ENCODE results near the gene ADM2. TPM values are rescaled to one million over a fixed set of nuclear protein-coding genes. Genes with fewer than 3 reads are reported as not detected.

The ADM2 gene
- total and polyA plus RNA-seq, 2 donors (not counting 1 experiment from before 2014, with no cell fraction given), result 0.73 to 5.8 TPM

GRCh38 chr22:50524676-50525103 lies 43.3 kb downstream of the ADM2 start:
- Histone ChIP-seq H3K9me3 (ENCODE audit: control insufficient read depth, insufficient read depth, low read depth, low read length) (no peaks in the 10 kb centered on the region), H3K4me2 (ENCODE audit: extremely low read depth, insufficient read depth, low read length) (peak overlapping the region; percentile 100), H3K79me2 (ENCODE audit: control insufficient read depth, insufficient read depth, low read length) (peaks cover 18% of the 10 kb centered on the region), H3K27ac (ENCODE audit: insufficient read depth, low read length) (peak overlapping the region; percentile 71), H3K27me3 (ENCODE audit: control insufficient read depth, insufficient read depth, low read length) (no peaks in the 10 kb centered on the region), H3K4me1 (ENCODE audit: control insufficient read depth, extremely low read depth, insufficient read depth, low read length) (peaks cover 11% of the 10 kb centered on the region), H4K20me1 (ENCODE audit: control insufficient read depth, extremely low read depth, insufficient read depth, low read length) (no peaks in the 10 kb centered on the region), H2AFZ (ENCODE audit: low read length) (no peak overlapping the region), H3K36me3 (ENCODE audit: control insufficient read depth, insufficient read depth, low read length) (peaks cover 17% of the 10 kb centered on the region), H3K9ac (ENCODE audit: insufficient read depth, low read length) (peak overlapping the region; percentile 84), H3K4me3 (replicated peaks in 1 of 4; ENCODE audit: control extremely low read depth in 1 of 4, insufficient read depth in 1 of 4, low read depth in 3 of 4, low read length in 4 of 4) (peak overlapping the region; percentile 53 to 82 (median 66))
- TF ChIP-seq CTCF (conservative IDR thresholded peaks at IDR 0.05 in 1 of 2, IDR thresholded peaks at IDR 0.05 in 1 of 2; ENCODE audit: low read depth in 1 of 2, low read length in 2 of 2) (no peak), EZH2 (IDR thresholded peaks at IDR 0.05; ENCODE audit: low read length, missing control alignments) (no peak)
- no peak for DNase-seq (ENCODE audit: low read depth in 2 of 2)

- TF ChIP-seq CTCF (conservative IDR thresholded peaks at IDR 0.05 in 1 of 2, IDR thresholded peaks at IDR 0.05 in 1 of 2; ENCODE audit: low read depth in 1 of 2, low read length in 2 of 2) (no peak), EZH2 (IDR thresholded peaks at IDR 0.05; ENCODE audit: low read length, missing control alignments) (no peak)
- Histone ChIP-seq H3K27ac (ENCODE audit: insufficient read depth, low read length) (peak within 1 kb of the TSS; percentile 71), H3K36me3 (ENCODE audit: control insufficient read depth, insufficient read depth, low read length) (peaks cover 17% of the 10 kb centered on the region), H3K79me2 (ENCODE audit: control insufficient read depth, insufficient read depth, low read length) (peaks cover 18% of the 10 kb centered on the region), H3K9ac (ENCODE audit: insufficient read depth, low read length) (peak within 1 kb of the TSS; percentile 84), H3K4me2 (ENCODE audit: extremely low read depth, insufficient read depth, low read length) (peak within 1 kb of the TSS; percentile 100), H3K27me3 (ENCODE audit: control insufficient read depth, insufficient read depth, low read length) (peaks cover 3% of the 10 kb centered on the region), H3K4me1 (ENCODE audit: control insufficient read depth, extremely low read depth, insufficient read depth, low read length) (peaks cover 11% of the 10 kb centered on the region), H2AFZ (ENCODE audit: low read length) (peak within 1 kb of the TSS; percentile 17), H4K20me1 (ENCODE audit: control insufficient read depth, extremely low read depth, insufficient read depth, low read length) (no peaks in the 10 kb centered on the region), H3K9me3 (ENCODE audit: control insufficient read depth, insufficient read depth, low read depth, low read length) (no peaks in the 10 kb centered on the region), H3K4me3 (replicated peaks in 1 of 4; ENCODE audit: control extremely low read depth in 1 of 4, insufficient read depth in 1 of 4, low read depth in 3 of 4, low read length in 4 of 4) (peak within 1 kb of the TSS; percentile 53 to 82 (median 66))
- peak; percentile 97 for DNase-seq (ENCODE audit: low read depth in 2 of 2)
These were observed 43.9 kb downstream of the ADM2 start, which contains the start of gene SCO2 for GRCh38 chr22:50525104-50525857. Gene SCO2, minus strand, starts transcription at chr22:50525598. Its CDS starts 1,187 bp downstream, at chr22:50524411.

GRCh38 chr22:50525858-50526107 lies 44.4 kb downstream of the ADM2 start:
- DNase-seq (ENCODE audit: low read depth in 2 of 2), result no peak
- Histone ChIP-seq H3K36me3 (ENCODE audit: control insufficient read depth, insufficient read depth, low read length) (peaks cover 17% of the 10 kb centered on the region), H3K27ac (ENCODE audit: insufficient read depth, low read length) (peak overlapping the region; percentile 71), H3K9ac (ENCODE audit: insufficient read depth, low read length) (peak overlapping the region; percentile 84), H3K4me2 (ENCODE audit: extremely low read depth, insufficient read depth, low read length) (peak overlapping the region; percentile 64), H4K20me1 (ENCODE audit: control insufficient read depth, extremely low read depth, insufficient read depth, low read length) (no peaks in the 10 kb centered on the region), H2AFZ (ENCODE audit: low read length) (peak overlapping the region; percentile 17), H3K79me2 (ENCODE audit: control insufficient read depth, insufficient read depth, low read length) (peaks cover 18% of the 10 kb centered on the region), H3K4me3 (replicated peaks in 1 of 4; ENCODE audit: control extremely low read depth in 1 of 4, insufficient read depth in 1 of 4, low read depth in 3 of 4, low read length in 4 of 4) (peak overlapping the region; percentile 19 to 82 (median 57)), H3K4me1 (ENCODE audit: control insufficient read depth, extremely low read depth, insufficient read depth, low read length) (peaks cover 16% of the 10 kb centered on the region), H3K27me3 (ENCODE audit: control insufficient read depth, insufficient read depth, low read length) (peaks cover 6% of the 10 kb centered on the region), H3K9me3 (ENCODE audit: control insufficient read depth, insufficient read depth, low read depth, low read length) (no peaks in the 10 kb centered on the region)
- TF ChIP-seq CTCF (conservative IDR thresholded peaks at IDR 0.05 in 1 of 2, IDR thresholded peaks at IDR 0.05 in 1 of 2; ENCODE audit: low read depth in 1 of 2, low read length in 2 of 2) (no peak), EZH2 (IDR thresholded peaks at IDR 0.05; ENCODE audit: low read length, missing control alignments) (no peak)

Measured in fibroblast of lung (primary cell).